Gastroesophageal sphincter (tissue), 4 donors: Measurements from ENCODE around the gene MICAL1. TPM values are rescaled to one million over a fixed set of nuclear protein-coding genes. Genes with fewer than 3 reads are reported as not detected.

Experiments used
- ATAC-seq: fragments of 150-250 bp; one replicate; pipeline ENCODE4 v1.9.1; 2016; ENCODE audit warnings: mild to moderate bottlenecking, moderate library complexity
- H3K27ac ChIP-seq, 4 donors: fragments of 200-600 bp; sonication (generic) in 3 of 4; 1 replicate in 3 of 4; 2 replicates in 1 of 4; pipeline ENCODE4 v1.5.1; 2016 to 2019
- H3K27me3 ChIP-seq: fragments of 200-600 bp; sonication (generic); one replicate; pipeline ENCODE4 v1.5.1; 2019
- H3K36me3 ChIP-seq, 2 donors: fragments of 200-600 bp; sonication (generic); one replicate each; pipeline ENCODE4 v1.5.1; 2019; ENCODE audit warnings: control low read depth in 1 of 2
- H3K4me1 ChIP-seq, 3 donors: fragments of 200-600 bp; sonication (generic); 1 replicate in 2 of 3; 2 replicates in 1 of 3; pipeline ENCODE4 v1.5.1; 2016 to 2019; ENCODE audit warnings: control low read depth in 2 of 3
- H3K4me3 ChIP-seq, 2 donors: fragments of 200-600 bp; sonication (generic); one replicate each; pipeline ENCODE4 v1.5.1; 2019; ENCODE audit warnings: mild to moderate bottlenecking in 1 of 2, moderate library complexity in 1 of 2
- H3K9me3 ChIP-seq, 3 donors: fragments of 200-600 bp; sonication (generic); one replicate each; pipeline ENCODE4 v1.5.1; 2017 to 2019; ENCODE audit warnings: control low read depth in 2 of 3
- EP300 ChIP-seq: sonication (generic); formaldehyde crosslinking; IDR thresholded peaks from one replicate; pipeline ENCODE4 v1.6.1; 2017; ENCODE audit warnings: antibody characterized with exemption, mild to moderate bottlenecking
- POLR2A ChIP-seq, 2 donors: fragments of 450-650 bp; IDR thresholded peaks; one replicate each; pipeline ENCODE4 v1.6.1; 2017; ENCODE audit warnings: antibody characterized with exemption in 2 of 2, mild to moderate bottlenecking in 2 of 2, moderate library complexity in 1 of 2
- POLR2AphosphoS5 ChIP-seq: sonication (generic); formaldehyde crosslinking; IDR thresholded peaks from one replicate; pipeline ENCODE4 v1.6.1; 2017; ENCODE audit warnings: antibody characterized with exemption
- WGBS, 2 donors: methylation state at CpG; one replicate each; pipeline ENCODE4 v1.1.5; 2018; ENCODE audit warnings: low coverage in 1 of 2; 5-methylcytosine and 5-hydroxymethylcytosine counted together
- total RNA-seq, 4 donors: library from RNA; depleted of rRNA; stranded (reverse); fragments of >200 nt; gene quantifications; one replicate each; pipeline ENCODE4 v1.1.0, GENCODE V29; 2016
- TF ChIP-seq, protein P1 (sequence below), 4 experiments: fragments of 200-600 bp in 2 of 4; fragments of 450-650 bp in 2 of 4; sonication (generic) in 1 of 4; IDR thresholded peaks; one replicate each; pipeline ENCODE4 v1.5.1; 2017 to 2019; ENCODE audit warnings: antibody characterized with exemption in 4 of 4, mild to moderate bottlenecking in 2 of 4, moderate library complexity in 2 of 4

Gene MICAL1
- total RNA-seq, 4 donors from 2014 or later: 13.6 to 26.8 (median 20.9) TPM

DNA sequence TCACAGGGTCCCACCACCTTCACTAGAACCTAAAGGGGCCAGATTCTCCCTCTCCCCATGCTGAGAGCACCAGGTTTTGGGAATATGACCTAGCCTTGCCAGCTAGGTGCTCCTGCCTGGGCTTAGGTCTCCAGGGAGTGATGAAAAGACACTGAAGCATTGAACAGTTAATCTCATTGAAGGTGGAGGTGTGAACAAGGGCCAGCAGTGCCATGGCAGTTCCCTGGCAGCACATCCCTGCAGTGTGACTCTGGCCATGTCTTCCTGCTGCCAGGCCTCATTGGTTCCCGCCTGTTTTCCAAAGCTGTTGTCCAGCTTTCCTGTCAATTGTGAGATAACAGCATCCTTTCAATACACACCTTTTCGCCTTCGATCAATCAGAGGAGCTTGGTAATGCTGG lies 26.1 kb downstream of the MICAL1 start:
- H3K9me3 ChIP-seq: no peaks in the 10 kb centered on the region
- no peak for ATAC-seq
- WGBS, 2 donors: 100% methylated on average over 1 to 3 of the region's 3 CpGs
- TF ChIP-seq POLR2AphosphoS5 (no peak), EP300 (no peak), POLR2A (IDR thresholded peaks at IDR 0.05) (no peak)
- TF ChIP-seq, protein P1, sequence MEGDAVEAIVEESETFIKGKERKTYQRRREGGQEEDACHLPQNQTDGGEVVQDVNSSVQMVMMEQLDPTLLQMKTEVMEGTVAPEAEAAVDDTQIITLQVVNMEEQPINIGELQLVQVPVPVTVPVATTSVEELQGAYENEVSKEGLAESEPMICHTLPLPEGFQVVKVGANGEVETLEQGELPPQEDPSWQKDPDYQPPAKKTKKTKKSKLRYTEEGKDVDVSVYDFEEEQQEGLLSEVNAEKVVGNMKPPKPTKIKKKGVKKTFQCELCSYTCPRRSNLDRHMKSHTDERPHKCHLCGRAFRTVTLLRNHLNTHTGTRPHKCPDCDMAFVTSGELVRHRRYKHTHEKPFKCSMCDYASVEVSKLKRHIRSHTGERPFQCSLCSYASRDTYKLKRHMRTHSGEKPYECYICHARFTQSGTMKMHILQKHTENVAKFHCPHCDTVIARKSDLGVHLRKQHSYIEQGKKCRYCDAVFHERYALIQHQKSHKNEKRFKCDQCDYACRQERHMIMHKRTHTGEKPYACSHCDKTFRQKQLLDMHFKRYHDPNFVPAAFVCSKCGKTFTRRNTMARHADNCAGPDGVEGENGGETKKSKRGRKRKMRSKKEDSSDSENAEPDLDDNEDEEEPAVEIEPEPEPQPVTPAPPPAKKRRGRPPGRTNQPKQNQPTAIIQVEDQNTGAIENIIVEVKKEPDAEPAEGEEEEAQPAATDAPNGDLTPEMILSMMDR (IDR thresholded peaks at IDR 0.05): no peak
- H3K4me1 ChIP-seq: peaks cover 0 to 12% (median 0%) of the 10 kb centered on the region in 3 donors
- H3K27me3 ChIP-seq: no peaks in the 10 kb centered on the region
- H3K36me3 ChIP-seq: no peaks in the 10 kb centered on the region
- no peak overlapping the region for H3K27ac ChIP-seq
- H3K4me3 ChIP-seq: no peak overlapping the region

DNA sequence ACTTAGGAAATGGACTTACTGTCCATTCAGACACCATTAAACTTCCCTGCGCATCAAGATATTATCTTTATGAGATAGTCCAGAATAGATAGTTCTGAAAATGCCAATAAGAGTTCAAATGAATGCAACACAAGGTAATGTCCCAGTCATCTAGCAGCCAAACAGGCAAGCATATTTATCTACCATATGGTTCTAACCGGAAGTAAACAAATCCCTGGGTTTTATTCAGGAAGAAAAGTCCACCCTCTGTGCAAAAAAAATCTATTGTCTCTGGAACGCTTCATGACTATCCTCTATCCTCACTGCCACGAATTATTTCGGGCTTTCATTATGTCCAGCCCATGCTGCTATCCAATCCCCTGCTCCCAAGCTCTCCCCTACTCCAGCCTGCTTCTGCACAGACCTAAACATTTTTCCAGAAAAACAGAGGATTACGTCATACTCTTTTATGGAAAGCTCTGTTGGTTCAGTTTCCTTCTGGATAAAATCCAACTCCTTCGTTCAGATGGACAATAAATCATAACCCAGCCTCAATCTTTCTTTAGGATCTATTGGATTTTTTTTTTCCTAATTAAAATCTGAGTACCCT lies 26.6 kb downstream of the MICAL1 start:
- H3K27me3 ChIP-seq: no peaks in the 10 kb centered on the region
- H3K36me3 ChIP-seq: no peaks in the 10 kb centered on the region
- no peak for ATAC-seq
- TF ChIP-seq POLR2AphosphoS5 (no peak), POLR2A (IDR thresholded peaks at IDR 0.05) (no peak)
- TF ChIP-seq, protein P1 (IDR thresholded peaks at IDR 0.05): no peak
- 27 to 29% methylated on average over 7 of the region's 7 CpGs for WGBS, 2 donors
- H3K27ac ChIP-seq: no peak overlapping the region
- H3K9me3 ChIP-seq: no peaks in the 10 kb centered on the region
- H3K4me1 ChIP-seq: peaks cover 0 to 12% (median 0%) of the 10 kb centered on the region in 3 donors
- H3K4me3 ChIP-seq: no peak overlapping the region

DNA sequence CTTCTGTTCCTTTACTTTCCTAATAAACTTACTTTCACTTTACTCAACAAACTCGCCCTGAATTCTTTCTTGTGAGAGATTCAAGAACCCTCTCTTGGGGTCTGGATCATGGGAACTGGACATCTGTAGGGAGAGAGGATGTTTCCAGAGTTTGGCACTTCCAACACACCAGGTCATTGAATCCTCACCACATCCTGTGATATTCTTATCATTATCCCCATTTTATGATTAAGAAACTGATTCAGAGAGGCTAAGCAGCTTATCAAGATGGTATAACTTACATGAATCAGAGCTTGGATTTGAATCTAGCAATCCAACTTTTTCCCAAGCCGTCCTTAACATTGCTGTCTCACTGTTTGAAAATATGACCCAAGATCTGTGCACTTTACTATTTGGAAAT lies 30.6 kb downstream of the MICAL1 start:
- H3K9me3 ChIP-seq: no peaks in the 10 kb centered on the region
- H3K36me3 ChIP-seq: peaks cover 0 to 3% of the 10 kb centered on the region in 2 donors
- H3K27ac ChIP-seq: no peak overlapping the region
- H3K27me3 ChIP-seq: no peaks in the 10 kb centered on the region
- WGBS, 2 donors: 73 to 100% methylated on average over 2 of the region's 2 CpGs
- TF ChIP-seq, protein P1 (IDR thresholded peaks at IDR 0.05): no peak
- TF ChIP-seq POLR2AphosphoS5 (no peak), POLR2A (IDR thresholded peaks at IDR 0.05) (no peak), EP300 (no peak)
- no peak overlapping the region for H3K4me3 ChIP-seq
- H3K4me1 ChIP-seq: peaks cover 0 to 12% (median 0%) of the 10 kb centered on the region in 3 donors
- ATAC-seq: no peak

DNA sequence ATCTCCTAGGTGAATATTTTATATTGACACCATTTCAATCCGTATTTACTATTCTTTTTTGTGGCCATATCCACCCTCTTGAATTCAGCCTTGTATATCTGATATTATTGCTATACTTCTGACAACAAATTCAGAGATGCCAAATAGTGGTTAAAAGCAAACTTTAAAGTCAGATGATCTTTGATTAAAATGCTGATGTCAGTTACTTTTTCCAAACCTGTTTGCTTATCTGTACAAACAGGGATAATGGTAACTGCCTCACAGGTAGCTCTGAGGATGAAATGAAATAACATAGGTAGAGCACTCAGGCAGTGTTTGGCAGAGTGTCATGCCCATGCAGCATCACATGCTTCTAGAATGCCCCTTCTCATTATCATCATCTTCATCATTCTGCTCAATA lies 34.4 kb downstream of the MICAL1 start:
- TF ChIP-seq, protein P1 (IDR thresholded peaks at IDR 0.05): no peak
- TF ChIP-seq POLR2A (IDR thresholded peaks at IDR 0.05) (no peak), POLR2AphosphoS5 (no peak), EP300 (no peak)
- Histone ChIP-seq H3K27me3 (no peaks in the 10 kb centered on the region), H3K27ac (no peak overlapping the region), H3K4me3 (no peak overlapping the region), H3K9me3 (no peaks in the 10 kb centered on the region), H3K4me1 (no peaks in the 10 kb centered on the region), H3K36me3 (peaks cover 0 to 9% of the 10 kb centered on the region in 2 donors)
- WGBS, 2 donors: 72% methylated on average over 1 of the region's 1 CpG; no CpG with 5 or more reads in 1 of the 2 donors
- no peak for ATAC-seq

DNA sequence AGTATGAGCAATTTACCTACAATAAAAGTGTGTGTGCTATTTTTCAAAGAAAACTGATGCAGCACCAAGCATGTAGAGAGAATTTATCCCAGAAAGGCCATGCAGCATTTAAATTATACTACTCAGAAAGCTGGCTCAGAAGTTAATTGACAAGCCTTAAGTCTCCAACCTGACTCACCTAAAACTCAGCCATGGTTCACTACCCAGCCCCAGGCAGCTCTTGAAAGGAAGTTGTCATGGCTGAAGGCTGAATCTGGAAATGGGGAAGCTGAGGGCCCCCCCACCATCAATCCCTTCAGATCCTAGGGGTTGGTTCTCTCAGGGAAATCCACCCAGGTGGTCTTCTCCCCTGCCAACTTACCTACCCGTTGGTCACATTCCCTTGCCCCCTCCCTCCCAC lies 34.8 kb downstream of the MICAL1 start:
- no peak overlapping the region for H3K27ac ChIP-seq
- 36% methylated on average over 1 of the region's 1 CpG; no CpG with 5 or more reads in 1 of the 2 donors for WGBS, 2 donors
- TF ChIP-seq, protein P1 (IDR thresholded peaks at IDR 0.05): no peak
- TF ChIP-seq POLR2A (IDR thresholded peaks at IDR 0.05): no peak
- no peak for TF ChIP-seq EP300
- no peak for TF ChIP-seq POLR2AphosphoS5
- peaks cover 0 to 9% of the 10 kb centered on the region in 2 donors for H3K36me3 ChIP-seq
- H3K27me3 ChIP-seq: no peaks in the 10 kb centered on the region
- no peak overlapping the region for H3K4me3 ChIP-seq
- no peaks in the 10 kb centered on the region for H3K4me1 ChIP-seq
- H3K9me3 ChIP-seq: no peaks in the 10 kb centered on the region
- no peak for ATAC-seq
